ENCODE measurements around the gene MYO7A.
A peak's percentile ranks its signal among the peaks of the same experiment; 100 is the strongest.

GRCh38 chr11:77101043-77101537 lies 27.0 kb upstream of the MYO7A start:
- TF ChIP-seq CTCF (IDR thresholded peaks at IDR 0.05) (peak in 1 of 3 experiments; percentile 8), POLR2A (IDR thresholded peaks at IDR 0.05; ENCODE audit: low read depth) (no peak), EP300 (IDR thresholded peaks at IDR 0.05) (no peak)
